HepG2 (cell line): ENCODE results near the gene COMT. TPM values are rescaled to one million over a fixed set of nuclear protein-coding genes. Genes with fewer than 3 reads are reported as not detected.

Experiments
- ARHGAP35 ChIP-seq: sonication (generic); formaldehyde crosslinking; IDR thresholded peaks from 2 replicates; pipeline ENCODE4 v1.9.0; 2022; ENCODE audit warnings: mild to moderate bottlenecking, inconsistent platforms, moderate library complexity, missing genetic modification reagents, borderline replicate concordance
- ISL2 ChIP-seq: sonication (generic); formaldehyde crosslinking; IDR thresholded peaks from 2 replicates; pipeline ENCODE4 v1.5.0; 2020; ENCODE audit warnings: missing genetic modification reagents
- KLF6 ChIP-seq: IDR thresholded peaks from 2 replicates; pipeline ENCODE4 v1.8.0; 2016; ENCODE audit warnings: missing biosample characterization, missing genetic modification reagents
- RCOR2 ChIP-seq: IDR thresholded peaks from 2 replicates; pipeline ENCODE4 v1.6.1; 2016; ENCODE audit warnings: missing biosample characterization, missing genetic modification reagents
- SP4 ChIP-seq: sonication (generic); formaldehyde crosslinking; IDR thresholded peaks from 2 replicates; pipeline ENCODE4 v1.8.1; 2023; ENCODE audit warnings: mild to moderate bottlenecking, missing genetic modification reagents
- ZBTB38 ChIP-seq: sonication (generic); formaldehyde crosslinking; IDR thresholded peaks from 2 replicates; pipeline ENCODE4 v1.5.1; 2020; ENCODE audit warnings: mild to moderate bottlenecking, missing genetic modification reagents
- ZFX ChIP-seq: sonication (generic); formaldehyde crosslinking; IDR thresholded peaks from 2 replicates; pipeline ENCODE4 v1.4.0; 2020; ENCODE audit warnings: mild to moderate bottlenecking, low read depth, missing genetic modification reagents, moderate library complexity
- ZNF670 ChIP-seq: sonication (generic); formaldehyde crosslinking; IDR thresholded peaks from 2 replicates; pipeline ENCODE4 v1.8.0; 2022; ENCODE audit warnings: mild to moderate bottlenecking, missing genetic modification reagents, borderline replicate concordance
- ZNF772 ChIP-seq: sonication (generic); formaldehyde crosslinking; IDR thresholded peaks from 2 replicates; pipeline ENCODE4 v1.5.0; 2020; ENCODE audit warnings: mild to moderate bottlenecking, missing genetic modification reagents
- polyA plus RNA-seq, 8 experiments: library from polyadenylated mRNA; depleted of rRNA in 3 of 8; stranded (reverse) in 7 of 8; unstranded in 1 of 8; fragments of >200 nt; fragmentation: Illumina TruSeq in 4 of 8; extraction: Trizol in 4 of 8; gene quantifications; 2 replicates each; pipeline versions ENCODE4 v1.2.1 to v1.2.3, GENCODE V29; 2011 to 2016; ENCODE audit warnings: low read depth in 4 of 8, missing spikeins in 1 of 8, mixed read lengths in 1 of 8; ENCODE audit not compliant: insufficient read depth in 1 of 8
- total RNA-seq, 5 experiments: library from RNA; depleted of rRNA; stranded (reverse); fragments of >200 nt; fragmentation: Illumina TruSeq; extraction: Trizol; gene quantifications; 2 replicates each; pipeline ENCODE4 v1.2.3, GENCODE V29; 2016; ENCODE audit warnings: low read depth in 1 of 5
- TF ChIP-seq, protein P1 (sequence below): sonication (generic); IDR thresholded peaks from 2 replicates; pipeline ENCODE4 v1.6.1; 2016; ENCODE audit warnings: low read depth, borderline replicate concordance
- TF ChIP-seq, protein P2 (sequence below): sonication (generic); formaldehyde crosslinking; IDR thresholded peaks from 2 replicates; pipeline ENCODE4 v1.4.0; 2020; ENCODE audit warnings: missing genetic modification reagents
- TF ChIP-seq, protein P3 (sequence below): sonication (generic); formaldehyde crosslinking; IDR thresholded peaks from 2 replicates; pipeline ENCODE4 v1.4.0; 2020; ENCODE audit warnings: missing genetic modification reagents
- TF ChIP-seq, protein P4 (sequence below): sonication (generic); formaldehyde crosslinking; IDR thresholded peaks from 2 replicates; pipeline ENCODE4 v1.4.0; 2020; ENCODE audit warnings: mild to moderate bottlenecking, missing genetic modification reagents
- TF ChIP-seq, protein P5 (sequence below): sonication (generic); formaldehyde crosslinking; IDR thresholded peaks from 2 replicates; pipeline ENCODE4 v1.4.0; 2020; ENCODE audit warnings: mild to moderate bottlenecking, missing genetic modification reagents
- TF ChIP-seq, protein P6 (sequence below): sonication (generic); formaldehyde crosslinking; IDR thresholded peaks from 2 replicates; pipeline ENCODE4 v1.9.0; 2022; ENCODE audit warnings: missing genetic modification reagents, mild to moderate bottlenecking, borderline replicate concordance
- TF ChIP-seq, protein P7 (sequence below): IDR thresholded peaks from 2 replicates; pipeline ENCODE4 v1.6.1; 2018; ENCODE audit warnings: missing genetic modification reagents, mild to moderate bottlenecking, missing compliant biosample characterization
- TF ChIP-seq, protein P8 (sequence below): sonication (generic); formaldehyde crosslinking; IDR thresholded peaks from 2 replicates; pipeline ENCODE4 v1.4.0; 2020; ENCODE audit warnings: missing genetic modification reagents

The COMT gene
- total and polyA plus RNA-seq, 2 of the 13 experiments (the other 11 are each of a cell fraction or from before 2014, with no cell fraction given) = 156 to 162 TPM

DNA sequence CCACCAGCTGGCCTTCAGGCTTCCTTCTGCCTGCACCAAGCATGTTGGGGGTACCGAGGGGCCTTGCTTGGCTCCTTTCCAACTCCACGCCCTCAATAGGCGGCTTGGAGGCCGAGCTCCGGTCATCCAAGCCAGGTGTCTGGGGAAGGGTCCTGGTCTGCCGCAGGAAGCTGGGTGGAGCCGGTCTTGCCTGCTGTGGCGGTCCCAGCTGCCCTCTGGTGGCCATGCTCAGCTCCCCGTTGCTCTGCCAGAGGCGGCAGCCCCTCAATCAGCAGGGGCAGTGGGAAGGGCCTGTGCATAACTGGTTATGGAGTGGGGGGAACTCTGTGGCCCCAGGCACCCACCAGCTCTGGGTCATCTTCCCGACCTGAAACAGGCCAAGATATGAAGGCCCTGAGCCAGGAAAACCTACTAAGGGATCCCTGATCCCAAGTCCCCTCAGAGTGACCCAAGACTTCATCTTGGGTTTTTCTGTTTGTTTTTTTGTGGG, 71.9 kb downstream of the COMT start (continued):
- TF ChIP-seq, protein P1, sequence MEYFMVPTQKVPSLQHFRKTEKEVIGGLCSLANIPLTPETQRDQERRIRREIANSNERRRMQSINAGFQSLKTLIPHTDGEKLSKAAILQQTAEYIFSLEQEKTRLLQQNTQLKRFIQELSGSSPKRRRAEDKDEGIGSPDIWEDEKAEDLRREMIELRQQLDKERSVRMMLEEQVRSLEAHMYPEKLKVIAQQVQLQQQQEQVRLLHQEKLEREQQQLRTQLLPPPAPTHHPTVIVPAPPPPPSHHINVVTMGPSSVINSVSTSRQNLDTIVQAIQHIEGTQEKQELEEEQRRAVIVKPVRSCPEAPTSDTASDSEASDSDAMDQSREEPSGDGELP = no peak
- TF ChIP-seq, protein P2, sequence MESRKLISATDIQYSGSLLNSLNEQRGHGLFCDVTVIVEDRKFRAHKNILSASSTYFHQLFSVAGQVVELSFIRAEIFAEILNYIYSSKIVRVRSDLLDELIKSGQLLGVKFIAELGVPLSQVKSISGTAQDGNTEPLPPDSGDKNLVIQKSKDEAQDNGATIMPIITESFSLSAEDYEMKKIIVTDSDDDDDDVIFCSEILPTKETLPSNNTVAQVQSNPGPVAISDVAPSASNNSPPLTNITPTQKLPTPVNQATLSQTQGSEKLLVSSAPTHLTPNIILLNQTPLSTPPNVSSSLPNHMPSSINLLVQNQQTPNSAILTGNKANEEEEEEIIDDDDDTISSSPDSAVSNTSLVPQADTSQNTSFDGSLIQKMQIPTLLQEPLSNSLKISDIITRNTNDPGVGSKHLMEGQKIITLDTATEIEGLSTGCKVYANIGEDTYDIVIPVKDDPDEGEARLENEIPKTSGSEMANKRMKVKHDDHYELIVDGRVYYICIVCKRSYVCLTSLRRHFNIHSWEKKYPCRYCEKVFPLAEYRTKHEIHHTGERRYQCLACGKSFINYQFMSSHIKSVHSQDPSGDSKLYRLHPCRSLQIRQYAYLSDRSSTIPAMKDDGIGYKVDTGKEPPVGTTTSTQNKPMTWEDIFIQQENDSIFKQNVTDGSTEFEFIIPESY = peak; percentile 97
- TF ChIP-seq, protein P3, sequence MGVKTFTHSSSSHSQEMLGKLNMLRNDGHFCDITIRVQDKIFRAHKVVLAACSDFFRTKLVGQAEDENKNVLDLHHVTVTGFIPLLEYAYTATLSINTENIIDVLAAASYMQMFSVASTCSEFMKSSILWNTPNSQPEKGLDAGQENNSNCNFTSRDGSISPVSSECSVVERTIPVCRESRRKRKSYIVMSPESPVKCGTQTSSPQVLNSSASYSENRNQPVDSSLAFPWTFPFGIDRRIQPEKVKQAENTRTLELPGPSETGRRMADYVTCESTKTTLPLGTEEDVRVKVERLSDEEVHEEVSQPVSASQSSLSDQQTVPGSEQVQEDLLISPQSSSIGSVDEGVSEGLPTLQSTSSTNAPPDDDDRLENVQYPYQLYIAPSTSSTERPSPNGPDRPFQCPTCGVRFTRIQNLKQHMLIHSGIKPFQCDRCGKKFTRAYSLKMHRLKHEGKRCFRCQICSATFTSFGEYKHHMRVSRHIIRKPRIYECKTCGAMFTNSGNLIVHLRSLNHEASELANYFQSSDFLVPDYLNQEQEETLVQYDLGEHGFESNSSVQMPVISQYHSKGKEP (CRISPR knock-in tag) = 0 out of 2 replicates have a peak, but pooled peaks have one; percentile 25
- TF ChIP-seq ZNF772 (peak; percentile 28; the same call in 1 of the 2 replicates), KLF6 (CRISPR knock-in tag) (no peak), RCOR2 (no peak), ZBTB38 (CRISPR knock-in tag) (peak; percentile 93), ISL2 (CRISPR knock-in tag) (no peak), ZFX (CRISPR knock-in tag) (0 out of 2 replicates have a peak, but pooled peaks have one; percentile 20), ARHGAP35 (no peak), SP4 (peak; percentile 39; the same call in 1 of the 2 replicates), ZNF670 (CRISPR knock-in tag) (no peak)
- TF ChIP-seq, protein P4, sequence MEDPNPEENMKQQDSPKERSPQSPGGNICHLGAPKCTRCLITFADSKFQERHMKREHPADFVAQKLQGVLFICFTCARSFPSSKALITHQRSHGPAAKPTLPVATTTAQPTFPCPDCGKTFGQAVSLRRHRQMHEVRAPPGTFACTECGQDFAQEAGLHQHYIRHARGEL (CRISPR knock-in tag) = no peak
- TF ChIP-seq, protein P5, sequence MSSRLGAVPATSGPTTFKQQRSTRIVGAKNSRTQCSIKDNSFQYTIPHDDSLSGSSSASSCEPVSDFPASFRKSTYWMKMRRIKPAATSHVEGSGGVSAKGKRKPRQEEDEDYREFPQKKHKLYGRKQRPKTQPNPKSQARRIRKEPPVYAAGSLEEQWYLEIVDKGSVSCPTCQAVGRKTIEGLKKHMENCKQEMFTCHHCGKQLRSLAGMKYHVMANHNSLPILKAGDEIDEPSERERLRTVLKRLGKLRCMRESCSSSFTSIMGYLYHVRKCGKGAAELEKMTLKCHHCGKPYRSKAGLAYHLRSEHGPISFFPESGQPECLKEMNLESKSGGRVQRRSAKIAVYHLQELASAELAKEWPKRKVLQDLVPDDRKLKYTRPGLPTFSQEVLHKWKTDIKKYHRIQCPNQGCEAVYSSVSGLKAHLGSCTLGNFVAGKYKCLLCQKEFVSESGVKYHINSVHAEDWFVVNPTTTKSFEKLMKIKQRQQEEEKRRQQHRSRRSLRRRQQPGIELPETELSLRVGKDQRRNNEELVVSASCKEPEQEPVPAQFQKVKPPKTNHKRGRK = no peak
- TF ChIP-seq, protein P6, sequence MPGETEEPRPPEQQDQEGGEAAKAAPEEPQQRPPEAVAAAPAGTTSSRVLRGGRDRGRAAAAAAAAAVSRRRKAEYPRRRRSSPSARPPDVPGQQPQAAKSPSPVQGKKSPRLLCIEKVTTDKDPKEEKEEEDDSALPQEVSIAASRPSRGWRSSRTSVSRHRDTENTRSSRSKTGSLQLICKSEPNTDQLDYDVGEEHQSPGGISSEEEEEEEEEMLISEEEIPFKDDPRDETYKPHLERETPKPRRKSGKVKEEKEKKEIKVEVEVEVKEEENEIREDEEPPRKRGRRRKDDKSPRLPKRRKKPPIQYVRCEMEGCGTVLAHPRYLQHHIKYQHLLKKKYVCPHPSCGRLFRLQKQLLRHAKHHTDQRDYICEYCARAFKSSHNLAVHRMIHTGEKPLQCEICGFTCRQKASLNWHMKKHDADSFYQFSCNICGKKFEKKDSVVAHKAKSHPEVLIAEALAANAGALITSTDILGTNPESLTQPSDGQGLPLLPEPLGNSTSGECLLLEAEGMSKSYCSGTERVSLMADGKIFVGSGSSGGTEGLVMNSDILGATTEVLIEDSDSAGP = 0 out of 2 replicates have a peak, but pooled peaks have one; percentile 50
- TF ChIP-seq, protein P7, sequence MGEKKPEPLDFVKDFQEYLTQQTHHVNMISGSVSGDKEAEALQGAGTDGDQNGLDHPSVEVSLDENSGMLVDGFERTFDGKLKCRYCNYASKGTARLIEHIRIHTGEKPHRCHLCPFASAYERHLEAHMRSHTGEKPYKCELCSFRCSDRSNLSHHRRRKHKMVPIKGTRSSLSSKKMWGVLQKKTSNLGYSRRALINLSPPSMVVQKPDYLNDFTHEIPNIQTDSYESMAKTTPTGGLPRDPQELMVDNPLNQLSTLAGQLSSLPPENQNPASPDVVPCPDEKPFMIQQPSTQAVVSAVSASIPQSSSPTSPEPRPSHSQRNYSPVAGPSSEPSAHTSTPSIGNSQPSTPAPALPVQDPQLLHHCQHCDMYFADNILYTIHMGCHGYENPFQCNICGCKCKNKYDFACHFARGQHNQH (CRISPR knock-in tag) = peak; percentile 21; the same call in 1 of the 2 replicates
- TF ChIP-seq, protein P8, sequence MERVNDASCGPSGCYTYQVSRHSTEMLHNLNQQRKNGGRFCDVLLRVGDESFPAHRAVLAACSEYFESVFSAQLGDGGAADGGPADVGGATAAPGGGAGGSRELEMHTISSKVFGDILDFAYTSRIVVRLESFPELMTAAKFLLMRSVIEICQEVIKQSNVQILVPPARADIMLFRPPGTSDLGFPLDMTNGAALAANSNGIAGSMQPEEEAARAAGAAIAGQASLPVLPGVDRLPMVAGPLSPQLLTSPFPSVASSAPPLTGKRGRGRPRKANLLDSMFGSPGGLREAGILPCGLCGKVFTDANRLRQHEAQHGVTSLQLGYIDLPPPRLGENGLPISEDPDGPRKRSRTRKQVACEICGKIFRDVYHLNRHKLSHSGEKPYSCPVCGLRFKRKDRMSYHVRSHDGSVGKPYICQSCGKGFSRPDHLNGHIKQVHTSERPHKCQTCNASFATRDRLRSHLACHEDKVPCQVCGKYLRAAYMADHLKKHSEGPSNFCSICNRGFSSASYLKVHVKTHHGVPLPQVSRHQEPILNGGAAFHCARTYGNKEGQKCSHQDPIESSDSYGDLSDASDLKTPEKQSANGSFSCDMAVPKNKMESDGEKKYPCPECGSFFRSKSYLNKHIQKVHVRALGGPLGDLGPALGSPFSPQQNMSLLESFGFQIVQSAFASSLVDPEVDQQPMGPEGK (CRISPR knock-in tag) = peak; percentile 43; the same call in 1 of the 2 replicates
